H1 (cell line): ENCODE data around the gene DHCR7.

Experiments
- BCL11A ChIP-seq, 2 experiments: IDR thresholded peaks; one replicate each; pipeline ENCODE4 v1.6.1; 2011; ENCODE audit warnings: low read depth in 2 of 2, low read length in 2 of 2, mild to moderate bottlenecking in 2 of 2
- CHD2 ChIP-seq: IDR thresholded peaks from 2 replicates; pipeline ENCODE4 v1.6.1; 2012; ENCODE audit warnings: low read length, improper control_type of control experiment
- POLR2A ChIP-seq, 2 experiments: IDR thresholded peaks; 1 replicate in 1 of 2; 2 replicates in 1 of 2; pipeline ENCODE4 v1.6.1; 2011; ENCODE audit warnings: low read depth in 2 of 2, low read length in 2 of 2, mild to moderate bottlenecking in 2 of 2; ENCODE audit errors: control extremely low read depth in 1 of 2
- RBBP5 ChIP-seq: IDR thresholded peaks from 2 replicates; pipeline ENCODE4 v1.7.1; 2012; ENCODE audit warnings: low read depth, mild to moderate bottlenecking, inconsistent platforms, low read length, moderate library complexity, borderline replicate concordance
- RXRA ChIP-seq: IDR thresholded peaks from 2 replicates; pipeline ENCODE4 v1.6.1; 2011; ENCODE audit warnings: low read depth, mild to moderate bottlenecking, low read length, moderate library complexity; ENCODE audit not compliant: insufficient read depth
- SAP30 ChIP-seq: fragments of 300-600 bp; sonication (generic); IDR thresholded peaks from 2 replicates; pipeline ENCODE4 v1.7.1; 2012; ENCODE audit warnings: low read length, moderate library complexity, mild to moderate bottlenecking, inconsistent platforms; ENCODE audit not compliant: insufficient read depth, insufficient replicate concordance
- SIN3A ChIP-seq, 2 experiments: IDR thresholded peaks in 1 of 2; conservative IDR thresholded peaks in 1 of 2; 2 replicates each; pipeline ENCODE4 v1.6.1; 2011 to 2012; ENCODE audit warnings: low read length in 2 of 2, improper control_type of control experiment in 1 of 2, low read depth in 1 of 2, mild to moderate bottlenecking in 1 of 2
- SIRT6 ChIP-seq: IDR thresholded peaks from one replicate; pipeline ENCODE4 v1.7.1; 2012; ENCODE audit warnings: low read length, inconsistent platforms
- SIX5 ChIP-seq: IDR thresholded peaks from 2 replicates; pipeline ENCODE4 v1.6.1; 2011; ENCODE audit warnings: mild to moderate bottlenecking, low read depth, low read length
- YY1 ChIP-seq: IDR thresholded peaks from 2 replicates; pipeline ENCODE4 v1.6.1; 2011; ENCODE audit warnings: low read depth, mild to moderate bottlenecking, low read length
- TF ChIP-seq, protein P1 (sequence below), 3 experiments: IDR thresholded peaks; 1 replicate in 2 of 3; 2 replicates in 1 of 3; pipeline versions ENCODE4 v1.5.1 to v1.6.1; 2011; ENCODE audit warnings: low read length in 3 of 3, mild to moderate bottlenecking in 3 of 3, inconsistent platforms in 2 of 3, low read depth in 1 of 3, moderate library complexity in 1 of 3; ENCODE audit not compliant: insufficient read depth in 1 of 3; ENCODE audit errors: control extremely low read depth in 1 of 3
- TF ChIP-seq, protein P2 (sequence below): IDR thresholded peaks from 2 replicates; pipeline ENCODE4 v1.6.1; 2012; ENCODE audit warnings: inconsistent platforms
- TF ChIP-seq, protein P3 (sequence below): IDR thresholded peaks from 2 replicates; pipeline ENCODE4 v1.6.1; 2011; ENCODE audit warnings: low read length, improper control_type of control experiment

DNA sequence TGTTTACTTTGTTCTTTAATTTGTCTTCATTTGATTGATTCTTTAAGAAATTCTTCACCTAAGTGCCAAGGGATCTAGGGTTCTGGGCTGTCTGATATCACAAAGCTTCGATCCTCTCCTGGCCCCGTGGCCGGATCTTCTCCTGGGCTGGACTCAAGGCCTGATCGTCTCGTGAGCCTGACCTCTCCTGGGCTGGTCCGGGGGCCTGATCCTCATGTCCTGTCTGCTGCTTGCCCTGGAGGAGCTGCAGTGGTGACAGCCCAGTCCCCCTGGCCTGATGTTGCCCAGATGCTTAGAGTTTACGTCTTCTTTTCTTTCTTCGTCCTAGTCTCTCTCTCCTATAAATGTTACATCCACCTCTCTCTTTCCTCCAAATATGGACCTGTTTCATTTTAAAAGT, 8.1 kb upstream of the DHCR7 start:
- TF ChIP-seq RXRA: no peak
- TF ChIP-seq, protein P1, sequence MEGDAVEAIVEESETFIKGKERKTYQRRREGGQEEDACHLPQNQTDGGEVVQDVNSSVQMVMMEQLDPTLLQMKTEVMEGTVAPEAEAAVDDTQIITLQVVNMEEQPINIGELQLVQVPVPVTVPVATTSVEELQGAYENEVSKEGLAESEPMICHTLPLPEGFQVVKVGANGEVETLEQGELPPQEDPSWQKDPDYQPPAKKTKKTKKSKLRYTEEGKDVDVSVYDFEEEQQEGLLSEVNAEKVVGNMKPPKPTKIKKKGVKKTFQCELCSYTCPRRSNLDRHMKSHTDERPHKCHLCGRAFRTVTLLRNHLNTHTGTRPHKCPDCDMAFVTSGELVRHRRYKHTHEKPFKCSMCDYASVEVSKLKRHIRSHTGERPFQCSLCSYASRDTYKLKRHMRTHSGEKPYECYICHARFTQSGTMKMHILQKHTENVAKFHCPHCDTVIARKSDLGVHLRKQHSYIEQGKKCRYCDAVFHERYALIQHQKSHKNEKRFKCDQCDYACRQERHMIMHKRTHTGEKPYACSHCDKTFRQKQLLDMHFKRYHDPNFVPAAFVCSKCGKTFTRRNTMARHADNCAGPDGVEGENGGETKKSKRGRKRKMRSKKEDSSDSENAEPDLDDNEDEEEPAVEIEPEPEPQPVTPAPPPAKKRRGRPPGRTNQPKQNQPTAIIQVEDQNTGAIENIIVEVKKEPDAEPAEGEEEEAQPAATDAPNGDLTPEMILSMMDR (IDR thresholded peaks at IDR 0.05; ENCODE audit: control extremely low read depth in 1 of 3, insufficient read depth in 1 of 3, low read depth in 1 of 3, low read length in 3 of 3): no peak
- TF ChIP-seq, protein P2, sequence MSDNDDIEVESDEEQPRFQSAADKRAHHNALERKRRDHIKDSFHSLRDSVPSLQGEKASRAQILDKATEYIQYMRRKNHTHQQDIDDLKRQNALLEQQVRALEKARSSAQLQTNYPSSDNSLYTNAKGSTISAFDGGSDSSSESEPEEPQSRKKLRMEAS: no peak
- no peak for TF ChIP-seq SIX5
- TF ChIP-seq CHD2: no peak
- no peak for TF ChIP-seq YY1
- no peak for TF ChIP-seq SAP30
- no peak for TF ChIP-seq SIRT6
- TF ChIP-seq SIN3A (conservative IDR thresholded peaks at IDR 0.05 in 1 of 2, IDR thresholded peaks at IDR 0.05 in 1 of 2; ENCODE audit: low read depth in 1 of 2, low read length in 2 of 2): no peak
- TF ChIP-seq, protein P3, sequence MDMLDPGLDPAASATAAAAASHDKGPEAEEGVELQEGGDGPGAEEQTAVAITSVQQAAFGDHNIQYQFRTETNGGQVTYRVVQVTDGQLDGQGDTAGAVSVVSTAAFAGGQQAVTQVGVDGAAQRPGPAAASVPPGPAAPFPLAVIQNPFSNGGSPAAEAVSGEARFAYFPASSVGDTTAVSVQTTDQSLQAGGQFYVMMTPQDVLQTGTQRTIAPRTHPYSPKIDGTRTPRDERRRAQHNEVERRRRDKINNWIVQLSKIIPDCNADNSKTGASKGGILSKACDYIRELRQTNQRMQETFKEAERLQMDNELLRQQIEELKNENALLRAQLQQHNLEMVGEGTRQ: no peak
- no peak for TF ChIP-seq RBBP5
- no peak for TF ChIP-seq POLR2A (IDR thresholded peaks at IDR 0.05; ENCODE audit: control extremely low read depth in 1 of 2, low read depth in 2 of 2, low read length in 2 of 2)
- no peak for TF ChIP-seq BCL11A (IDR thresholded peaks at IDR 0.05; ENCODE audit: low read depth in 2 of 2, low read length in 2 of 2)
